ENCODE results near the gene ABCA3.

The ABCA3 gene

GRCh38 chr16:2350500-2350899 is 10.0 kb upstream of the ABCA3 start:
- no peak for DNase-seq

DNA sequence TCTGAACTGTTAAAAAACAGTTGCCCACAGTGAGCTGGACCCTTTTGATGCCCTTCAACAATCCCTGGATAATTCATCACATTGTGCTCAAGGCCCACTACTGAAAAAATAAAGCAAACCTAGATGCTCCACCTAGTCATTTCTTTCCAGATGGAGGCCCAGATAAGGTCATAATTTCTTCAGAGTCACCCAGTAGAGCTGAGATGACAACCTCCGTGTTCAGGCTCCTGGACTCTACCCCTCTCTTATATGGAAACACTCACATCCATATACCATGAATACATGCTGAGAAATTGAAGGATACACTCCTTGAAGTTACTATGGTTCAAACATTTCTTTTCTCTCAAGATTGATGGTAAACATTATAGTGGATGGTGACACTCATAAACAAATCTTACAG is 2.7 kb upstream of the ABCA3 start:
- no peak for DNase-seq

DNA sequence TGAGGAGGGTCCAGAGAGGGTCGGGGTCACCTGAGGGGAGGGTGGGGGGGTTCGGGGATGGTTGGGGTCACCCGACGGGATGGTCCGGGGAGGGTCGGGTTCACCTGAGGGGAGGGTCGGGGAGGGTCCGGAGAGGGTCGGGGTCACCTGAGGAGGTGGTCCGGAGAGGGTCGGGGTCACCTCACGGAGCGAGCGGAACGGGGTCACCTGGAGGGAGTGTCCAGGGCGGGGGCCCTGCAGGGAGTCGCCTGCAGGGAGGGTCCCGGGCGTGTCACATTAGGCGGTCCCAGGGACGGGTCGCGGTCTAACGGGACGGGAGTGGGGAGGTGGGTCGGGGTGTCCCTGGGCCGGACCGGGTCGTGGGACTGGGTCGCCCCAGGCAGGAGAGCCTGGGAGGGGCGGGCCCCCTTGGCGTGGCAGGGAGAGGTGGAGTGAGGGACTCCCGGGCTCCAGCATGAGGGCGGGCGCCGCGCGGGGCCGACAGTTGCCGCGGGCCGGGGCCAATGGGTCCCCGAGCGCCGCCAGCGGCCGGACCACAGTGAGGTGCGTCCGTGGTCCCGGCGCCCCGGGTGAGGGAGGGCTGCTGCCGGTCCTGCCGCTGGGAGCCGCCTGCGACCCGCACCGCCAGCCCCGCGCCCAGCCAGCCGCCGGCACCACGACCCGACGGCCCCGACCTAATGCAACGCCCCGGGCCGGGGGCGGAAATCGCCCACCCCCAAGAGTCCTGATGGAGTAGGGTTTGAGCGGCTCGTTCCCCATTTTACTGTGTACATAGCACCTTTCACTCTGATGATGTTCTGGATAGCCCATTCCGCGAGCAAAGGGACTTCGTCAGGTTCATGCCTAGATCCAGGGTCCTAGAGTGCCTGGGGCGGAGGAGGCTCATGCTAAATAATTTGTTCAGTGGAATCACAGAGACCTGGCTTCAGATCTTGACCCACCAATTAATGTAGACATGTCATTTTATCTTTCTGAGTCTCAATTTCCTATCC is 1.2 kb upstream of the ABCA3 start:
- DNase-seq: no peak

GRCh38 chr16:2339521-2340484 is 725 bp downstream of the ABCA3 start:
- DNase-seq: peak; percentile 40

DNA sequence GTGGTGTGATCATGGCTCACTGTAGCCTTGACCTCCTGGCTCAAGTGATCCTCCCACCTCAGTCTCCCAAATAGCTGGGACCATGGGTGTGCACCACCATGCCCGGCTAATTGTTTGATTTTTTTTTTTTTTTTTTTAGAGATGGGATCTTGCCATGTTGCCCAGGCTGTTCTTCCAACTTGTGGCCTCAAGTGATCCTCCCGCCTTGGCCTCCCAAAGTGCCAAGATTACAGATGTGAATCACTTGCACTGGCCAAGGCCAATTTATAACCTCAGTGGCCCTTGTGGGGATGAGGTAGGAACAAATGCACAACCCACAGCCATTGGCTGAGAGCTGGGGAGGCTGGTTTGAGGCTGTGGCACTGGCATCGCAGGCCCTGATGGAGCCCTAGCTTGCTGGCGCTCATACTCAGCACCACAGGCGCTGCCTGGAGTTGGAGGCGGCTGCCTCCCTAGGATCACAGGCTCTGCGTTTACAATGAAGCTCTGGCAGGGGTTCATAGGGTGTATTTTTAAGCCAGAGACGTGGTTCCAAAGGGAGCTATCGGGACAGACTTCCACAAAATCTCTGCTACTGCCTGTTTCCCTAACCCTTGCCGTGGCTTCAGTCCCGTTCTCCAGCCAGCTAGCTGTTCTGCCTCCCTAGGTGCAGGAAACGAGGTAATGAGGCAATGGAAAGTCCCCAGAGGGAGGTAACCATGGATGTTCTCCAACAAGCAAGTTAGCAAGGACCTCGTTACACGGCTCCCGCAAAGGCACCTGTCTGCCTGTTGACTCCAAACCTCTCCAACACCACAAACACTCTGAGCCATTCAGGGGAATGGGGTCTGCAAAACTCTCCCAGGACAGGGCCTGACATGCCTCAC is 2.9 kb downstream of the ABCA3 start:
- DNase-seq: peak; percentile 33

DNA sequence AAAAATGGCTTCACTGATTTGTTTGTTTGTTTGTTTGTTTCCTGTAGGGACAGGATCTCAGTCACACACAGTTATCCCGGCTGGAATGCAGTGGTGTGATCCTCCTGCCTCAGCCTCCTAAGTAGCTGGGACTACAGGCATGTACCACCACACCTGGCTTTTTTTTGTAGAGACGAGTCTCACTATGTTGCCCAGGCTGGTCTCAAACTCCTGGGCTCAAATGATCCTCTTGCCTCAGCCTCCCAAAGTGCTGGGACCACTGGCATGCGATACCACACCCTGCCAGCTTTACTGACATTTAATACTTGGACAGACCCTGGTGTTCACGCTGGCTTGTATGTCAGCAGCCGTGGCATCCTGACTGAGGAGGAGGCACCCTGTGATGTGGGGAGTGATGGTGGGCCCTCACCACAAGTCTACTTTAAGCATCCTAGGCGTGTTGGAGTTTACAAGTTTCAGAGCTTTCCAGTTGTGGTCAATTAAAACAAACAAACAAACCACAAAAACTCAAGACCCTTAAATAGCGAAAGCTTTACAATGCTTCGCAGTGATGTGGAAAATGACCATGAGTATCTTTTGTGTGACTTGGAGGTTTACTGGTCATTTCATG is 5.1 kb downstream of the ABCA3 start:
- no peak for DNase-seq

DNA sequence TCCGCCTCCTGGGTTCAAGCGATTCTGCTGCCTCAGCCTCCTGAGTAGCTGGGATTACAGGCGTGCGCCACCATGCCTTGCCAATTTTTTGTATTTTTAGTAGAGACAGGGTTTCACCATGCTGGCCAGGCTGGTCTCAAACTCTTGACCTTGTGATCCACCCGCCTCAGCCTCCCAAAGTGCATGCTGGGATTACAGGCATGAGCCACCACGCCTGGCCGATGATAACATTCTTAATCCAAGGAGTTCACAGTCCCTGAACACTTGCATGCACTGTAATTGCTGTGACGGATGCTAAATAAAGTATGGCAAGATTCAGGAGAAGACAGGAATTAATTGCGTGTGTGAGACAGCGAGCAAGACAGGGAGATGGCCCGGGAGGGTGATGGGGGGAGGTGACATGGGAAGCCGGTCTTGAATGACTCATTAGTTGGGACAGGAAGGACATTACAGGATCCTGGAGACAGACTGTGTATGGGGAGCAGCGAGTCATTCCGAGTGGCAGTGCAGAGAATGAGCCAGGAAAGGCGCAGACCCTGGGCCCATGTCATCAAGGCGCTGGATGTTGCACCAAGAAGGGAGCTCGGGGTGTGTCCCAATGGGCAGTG is 6.7 kb downstream of the ABCA3 start:
- no peak for DNase-seq

DNA sequence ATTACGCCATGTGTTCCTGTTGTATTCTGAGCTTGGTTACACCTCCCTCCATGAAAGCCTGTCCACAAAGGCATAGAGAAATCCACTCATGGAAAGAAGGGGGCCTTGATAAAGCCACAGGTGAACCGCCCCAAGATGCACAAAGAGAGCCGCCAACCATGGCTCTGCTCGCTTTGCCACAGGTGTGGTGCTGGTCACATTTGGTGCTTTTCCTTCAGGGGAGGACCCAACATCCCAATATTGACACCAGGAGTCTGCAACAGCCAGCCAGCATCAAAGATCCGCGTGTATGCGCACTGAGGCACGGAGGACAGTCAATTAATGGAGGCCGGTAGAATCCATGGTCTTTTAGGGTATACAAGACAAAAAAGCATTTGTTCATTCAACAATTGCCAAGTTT is 7.3 kb downstream of the ABCA3 start:
- DNase-seq: no peak

DNA sequence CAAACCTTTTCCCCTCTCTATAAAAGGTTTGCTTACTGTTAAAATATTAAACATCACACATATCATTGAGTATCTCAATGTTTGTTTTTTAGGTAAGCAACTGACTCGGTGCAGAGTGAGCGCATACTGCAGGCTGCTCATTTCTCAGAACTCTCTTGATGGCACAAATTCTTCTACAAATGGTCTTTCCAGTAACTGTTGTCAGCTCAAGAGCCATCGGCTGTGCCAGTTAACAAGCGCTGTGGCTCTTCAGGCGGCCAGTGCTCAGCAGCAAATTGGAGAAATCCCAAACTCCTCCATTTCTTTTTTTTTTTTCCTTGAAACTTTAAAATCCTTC is 8.6 kb downstream of the ABCA3 start:
- DNase-seq: no peak

GRCh38 chr16:2331199-2331930 is 9.2 kb downstream of the ABCA3 start:
- no peak for DNase-seq

DNA sequence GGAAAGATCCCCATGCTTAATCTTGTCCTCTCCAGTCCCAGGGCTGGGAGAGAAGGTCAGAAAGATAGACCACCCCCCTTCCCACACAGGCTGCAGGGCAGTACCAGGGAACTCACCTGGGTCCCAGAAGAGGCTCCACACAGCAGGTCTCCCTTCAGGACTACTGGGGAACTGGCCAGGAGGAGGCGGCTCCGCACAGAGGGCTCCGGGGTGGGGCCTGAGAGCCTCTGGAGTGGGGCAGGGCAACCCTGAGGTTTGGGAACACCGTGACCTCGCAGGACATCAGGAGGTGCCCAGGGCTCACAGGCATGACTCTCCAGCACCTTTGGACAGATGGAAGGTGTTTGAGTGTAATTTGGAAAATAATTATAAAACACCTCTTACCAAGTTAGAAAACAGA is 11.0 kb downstream of the ABCA3 start:
- DNase-seq: no peak

DNA sequence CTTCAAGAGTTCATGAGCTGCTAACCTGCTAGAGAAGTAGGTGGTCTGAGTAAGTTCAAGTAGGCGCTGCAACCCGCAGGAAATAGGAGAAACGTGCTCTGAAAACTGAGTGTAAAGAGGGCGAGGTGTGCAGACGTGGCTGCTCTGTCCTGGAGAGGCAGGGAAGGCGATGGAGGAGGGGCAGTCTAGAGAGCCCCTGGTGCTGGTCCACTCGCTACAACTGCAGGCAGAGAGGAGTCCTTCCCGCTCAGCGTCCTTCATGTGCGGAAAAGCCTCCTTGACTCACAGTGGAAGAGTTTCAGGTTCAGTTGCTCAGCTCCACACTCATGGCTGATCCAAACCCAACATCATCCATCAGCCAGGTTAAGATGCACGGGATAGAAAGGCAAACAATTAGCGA is 12.1 kb downstream of the ABCA3 start:
- DNase-seq: no peak

- no peak for DNase-seq
Observed at GRCh38 chr16:2326191-2326590, 14.3 kb downstream of the ABCA3 start.

DNA sequence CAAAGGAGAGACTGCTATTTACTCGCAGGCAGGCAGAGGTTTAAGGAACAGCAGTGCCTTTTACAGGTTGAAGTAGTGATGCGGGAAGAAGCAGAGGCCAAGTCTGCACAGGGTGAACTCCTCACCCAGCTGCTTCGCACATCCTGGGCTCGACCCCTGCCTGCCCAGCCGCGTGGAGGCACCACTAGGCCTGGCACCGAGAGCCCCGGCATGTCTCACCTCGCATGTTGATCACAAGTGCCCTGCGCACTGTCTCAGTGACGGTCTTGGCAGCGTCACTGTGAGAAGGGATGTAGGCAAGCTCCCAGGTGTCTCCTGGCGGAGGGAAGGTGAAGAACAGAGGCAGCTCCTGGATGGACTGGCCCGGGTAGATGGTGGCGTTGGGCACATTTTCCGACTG is 14.7 kb downstream of the ABCA3 start:
- no peak for DNase-seq

- no peak for DNase-seq
Observed at GRCh38 chr16:2325181-2325580, 15.3 kb downstream of the ABCA3 start.

GRCh38 chr16:2324296-2324859 is 16.1 kb downstream of the ABCA3 start:
- DNase-seq: no peak

DNA sequence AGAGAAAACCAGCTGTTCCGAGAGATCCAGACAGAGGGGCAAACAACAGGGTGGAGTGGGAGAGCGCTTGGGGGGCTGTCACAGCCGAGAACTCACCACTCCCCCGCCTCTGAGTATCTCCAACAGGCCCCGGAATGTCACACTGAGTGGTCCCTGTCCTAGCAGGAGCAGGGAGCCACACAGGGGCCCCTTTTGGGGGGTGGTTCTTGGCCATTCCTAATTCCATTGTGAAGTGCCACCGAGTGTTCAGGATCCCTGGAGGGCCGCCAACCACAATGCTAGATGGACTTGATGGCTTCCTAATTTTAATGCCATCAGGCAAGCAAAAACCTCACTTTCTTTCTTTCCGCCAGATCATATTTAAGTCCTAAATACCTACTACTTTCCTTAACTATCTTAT is 16.8 kb downstream of the ABCA3 start:
- no peak for DNase-seq

DNA sequence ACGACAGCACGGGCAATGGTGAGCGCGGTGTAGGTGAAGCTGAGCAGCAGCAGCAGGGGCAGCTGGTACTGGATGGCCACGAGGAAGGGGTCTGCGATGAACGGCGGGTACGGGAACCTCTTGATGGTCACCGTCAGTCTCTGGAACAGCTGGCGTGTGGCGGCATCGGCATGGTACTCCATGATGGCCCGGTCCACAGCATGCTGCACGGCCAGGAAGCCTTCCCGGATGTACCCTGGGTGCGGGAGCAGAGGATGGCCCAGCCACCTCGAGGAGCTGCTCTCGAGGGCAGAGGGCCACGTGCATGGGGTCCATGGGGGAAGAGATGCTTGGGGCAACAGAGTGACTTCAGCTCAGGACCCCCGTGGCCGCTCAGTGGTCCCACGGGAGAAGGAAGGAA is 20.9 kb downstream of the ABCA3 start:
- no peak for DNase-seq

GRCh38 chr16:2317231-2318020 is 23.1 kb downstream of the ABCA3 start:
- no peak for DNase-seq

All from NCI-H2029 (cell line).